ENCODE measurements around the gene LDAF1. TPM values are rescaled to one million over a fixed set of nuclear protein-coding genes. Genes with fewer than 3 reads are reported as not detected.

Gene LDAF1
- polyA plus RNA-seq, 1 experiment = 50.3 TPM

- Histone ChIP-seq H3K4me3 (ENCODE audit: low read depth, low read length) (no peak overlapping the region), H3K27me3 (ENCODE audit: control insufficient read depth, insufficient read depth, low read length) (no peaks in the 10 kb centered on the region), H3K9me3 (ENCODE audit: control insufficient read depth, insufficient read depth, low read length) (no peaks in the 10 kb centered on the region; the same call in 1 of the 2 replicates), H3K27ac (ENCODE audit: low read depth, low read length) (no peak overlapping the region)
- DNase-seq (ENCODE audit: low read depth, low spot score) = no peak
- ChIA-PET CTCF (interaction anchor here (0.7 to 3.2 kb wide), 2 partner anchors 10 to 1968 kb away, joined by 3 to 18 read pairs; no protein-coding TSS in a partner anchor), POLR2A (no interaction called here)
- TF ChIP-seq CTCF (IDR thresholded peaks at IDR 0.05; ENCODE audit: low read depth, low read length) = no peak
Observed at GRCh38 chr16:21179126-21179982, 20.9 kb downstream of the LDAF1 start.

GRCh38 chr16:21179983-21180365 is 21.5 kb downstream of the LDAF1 start:
- Histone ChIP-seq H3K27me3 (ENCODE audit: control insufficient read depth, insufficient read depth, low read length) (no peaks in the 10 kb centered on the region), H3K27ac (ENCODE audit: low read depth, low read length) (no peak overlapping the region), H3K9me3 (ENCODE audit: control insufficient read depth, insufficient read depth, low read length) (no peaks in the 10 kb centered on the region; the same call in 1 of the 2 replicates), H3K4me3 (ENCODE audit: low read depth, low read length) (no peak overlapping the region)
- TF ChIP-seq CTCF (IDR thresholded peaks at IDR 0.05; ENCODE audit: low read depth, low read length) = no peak
- DNase-seq (ENCODE audit: low read depth, low spot score) = no peak
- ChIA-PET CTCF (interaction anchor here (0.7 to 3.2 kb wide), 2 partner anchors 9 to 1967 kb away, joined by 3 to 18 read pairs; no protein-coding TSS in a partner anchor), POLR2A (no interaction called here)

- Histone ChIP-seq H3K9me3 (ENCODE audit: control insufficient read depth, insufficient read depth, low read length) (no peaks in the 10 kb centered on the region; the same call in 1 of the 2 replicates), H3K4me3 (ENCODE audit: low read depth, low read length) (no peak overlapping the region), H3K27me3 (ENCODE audit: control insufficient read depth, insufficient read depth, low read length) (no peaks in the 10 kb centered on the region), H3K27ac (ENCODE audit: low read depth, low read length) (no peak overlapping the region)
- DNase-seq (ENCODE audit: low read depth, low spot score) = no peak
- TF ChIP-seq CTCF (IDR thresholded peaks at IDR 0.05; ENCODE audit: low read depth, low read length) = no peak
- POLR2A ChIA-PET = no interaction called here
- CTCF ChIA-PET = no interaction called here
Observed at GRCh38 chr16:21183995-21184394, 25.5 kb downstream of the LDAF1 start.

GRCh38 chr16:21184834-21185233 is 26.4 kb downstream of the LDAF1 start:
- no peak for DNase-seq (ENCODE audit: low read depth, low spot score)
- no peaks in the 10 kb centered on the region; the same call in 1 of the 2 replicates for H3K9me3 ChIP-seq (ENCODE audit: control insufficient read depth, insufficient read depth, low read length)
- TF ChIP-seq CTCF (IDR thresholded peaks at IDR 0.05; ENCODE audit: low read depth, low read length) = no peak
- no peak overlapping the region for H3K4me3 ChIP-seq (ENCODE audit: low read depth, low read length)
- no peak overlapping the region for H3K27ac ChIP-seq (ENCODE audit: low read depth, low read length)
- ChIA-PET POLR2A (no interaction called here), CTCF (interaction anchor here (1.0 to 1.5 kb wide), 2 partner anchors 28 to 116 kb away, joined by 3 to 4 read pairs; no protein-coding TSS in a partner anchor)
- no peaks in the 10 kb centered on the region for H3K27me3 ChIP-seq (ENCODE audit: control insufficient read depth, insufficient read depth, low read length)

All from AG04450 (cell line).